ENCODE data around the gene PPM1E.

GRCh38 chr17:59002848-59003247, 247.2 kb downstream of the PPM1E start:
- TF ChIP-seq CTCF (IDR thresholded peaks at IDR 0.05) = no peak
- no peak for TF ChIP-seq POLR2A (IDR thresholded peaks at IDR 0.05)

All from esophagus squamous epithelium (tissue), 4 donors.